Ovary (tissue), 9 donors: ENCODE measurements around the gene EID3. TPM values are rescaled to one million over a fixed set of nuclear protein-coding genes. Genes with fewer than 3 reads are reported as not detected.

ENCODE experiments used
- DNase-seq, 5 donors: peaks; one replicate each; pipeline ENCODE4 v3.0.0-alpha.2; 2019 to 2020
- H3K27ac ChIP-seq, 2 donors: fragments of 200-600 bp; one replicate each; pipeline versions ENCODE4 v1.5.1 to v1.8.0; 2019 to 2022
- H3K27me3 ChIP-seq: fragments of 200-600 bp; one replicate; pipeline ENCODE4 v1.8.0; 2022
- H3K36me3 ChIP-seq: fragments of 200-600 bp; sonication (generic); one replicate; pipeline ENCODE4 v1.5.1; 2019
- H3K4me1 ChIP-seq: one replicate; pipeline ENCODE4 v1.8.1; 2013; ENCODE audit warnings: mild to moderate bottlenecking, moderate library complexity; ENCODE audit not compliant: insufficient read depth
- H3K4me3 ChIP-seq: fragments of 200-600 bp; sonication (generic); one replicate; pipeline ENCODE4 v1.5.1; 2017
- H3K9me3 ChIP-seq, 2 donors: fragments of 200-600 bp in 1 of 2; sonication (generic) in 1 of 2; one replicate each; pipeline versions ENCODE4 v1.5.1 to v1.8.1; 2013 to 2019; ENCODE audit warnings: mild to moderate bottlenecking in 1 of 2, moderate library complexity in 1 of 2
- CTCF ChIP-seq, 3 donors: fragments of 450-650 bp in 2 of 3; fragments of 200-600 bp in 1 of 3; IDR thresholded peaks; one replicate each; pipeline versions ENCODE4 v1.5.1 to v1.8.0; 2016 to 2022; ENCODE audit warnings: antibody characterized with exemption in 3 of 3, mild to moderate bottlenecking in 1 of 3
- EP300 ChIP-seq: sonication (generic); formaldehyde crosslinking; IDR thresholded peaks from one replicate; pipeline ENCODE4 v1.6.1; 2017; ENCODE audit warnings: antibody characterized with exemption
- POLR2A ChIP-seq: fragments of 450-650 bp; IDR thresholded peaks from one replicate; pipeline ENCODE4 v1.6.1; 2017; ENCODE audit warnings: antibody characterized with exemption, mild to moderate bottlenecking, moderate library complexity
- WGBS, 3 donors: extraction: QIAGEN DNeasy Blood & Tissue Kit in 1 of 3; methylation state at CpG; one replicate each; pipeline versions ENCODE4 v1.1.5 to v1.1.7; 2013 to 2017; 5-methylcytosine and 5-hydroxymethylcytosine counted together
- intact Hi-C, 4 donors: fragments of 100-400 bp; cut with DNase I; formaldehyde crosslinking; loops; one replicate each; pipeline versions ENCODE4 v1.11.0 to v1.15.1; 2022 to 2023
- polyA plus RNA-seq, 2 donors: library from polyadenylated mRNA; stranded (reverse); fragments of 200-250 nt in 1 of 2; fragments of 350-450 nt in 1 of 2; fragmentation: Illumina TruSeq in 1 of 2; extraction: RNeasy Lipid Tissue Mini Kit (QIAGEN cat#74804) in 1 of 2; gene quantifications; one replicate each; pipeline ENCODE4 v1.2.3, GENCODE V29; 2013 to 2014
- total RNA-seq, 7 donors: library from RNA; depleted of rRNA in 2 of 7; stranded (reverse); fragments of >200 nt in 2 of 7; fragmentation: NEBNext Ultra II Directional in 3 of 7; extraction: Animal tissue kit (Norgen Biotek cat#: 25700) in 3 of 7; gene quantifications; one replicate each; pipeline versions ENCODE4 v1.1.0 to v1.2.4, GENCODE V29; 2016 to 2023
- donor health status: DM: no; HTN: no; CAD: no; lungs with moderate emphysema.
- donor health status: DM: no; HTN: no; CAD: no.
- donor health status: Bipolar disorder and iron deficiency.
- donor health status: DM: yes; HTN: yes; CAD: no.
- donor health status: DM: no; HTN: no; CAD: no.
- donor health status: DM: yes; HTN: yes; CAD: no.

The EID3 gene
- total and polyA plus RNA-seq, 9 donors = 3.0 to 23.4 (median 6.2) TPM

DNA sequence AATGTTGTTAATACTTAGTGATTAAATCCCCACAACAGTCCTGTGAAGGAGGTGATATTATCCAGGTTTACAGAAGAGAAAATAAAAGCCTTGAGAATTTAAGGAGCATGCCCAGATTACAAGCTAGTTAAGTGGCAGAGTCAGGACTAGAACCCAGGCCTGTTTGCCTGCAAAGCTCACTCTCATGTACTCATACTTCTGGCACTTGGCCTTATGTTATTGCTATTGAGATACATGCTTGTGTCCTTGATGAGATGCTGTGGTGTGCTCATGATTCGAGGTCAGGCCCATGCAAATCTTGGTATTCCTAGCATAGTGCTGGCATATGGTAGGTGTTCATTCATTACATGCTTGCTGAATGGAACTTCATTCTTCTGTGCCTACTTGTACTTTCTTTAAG, 7.6 kb upstream of the EID3 start:
- no peaks in the 10 kb centered on the region for H3K9me3 ChIP-seq
- peaks cover 7% of the 10 kb centered on the region for H3K4me1 ChIP-seq
- H3K4me3 ChIP-seq = no peak overlapping the region
- intact Hi-C loops = no loop called here
- no peak for DNase-seq
- H3K27me3 ChIP-seq = no peaks in the 10 kb centered on the region
- H3K27ac ChIP-seq = no peak overlapping the region
- 64 to 80% (median 68%) methylated on average over 1 of the region's 1 CpG for whole genome bisulfite sequencing, 3 donors
- H3K36me3 ChIP-seq = no peaks in the 10 kb centered on the region
- no peak for TF ChIP-seq CTCF (IDR thresholded peaks at IDR 0.05)
- no peak for TF ChIP-seq POLR2A
- TF ChIP-seq EP300 = no peak

DNA sequence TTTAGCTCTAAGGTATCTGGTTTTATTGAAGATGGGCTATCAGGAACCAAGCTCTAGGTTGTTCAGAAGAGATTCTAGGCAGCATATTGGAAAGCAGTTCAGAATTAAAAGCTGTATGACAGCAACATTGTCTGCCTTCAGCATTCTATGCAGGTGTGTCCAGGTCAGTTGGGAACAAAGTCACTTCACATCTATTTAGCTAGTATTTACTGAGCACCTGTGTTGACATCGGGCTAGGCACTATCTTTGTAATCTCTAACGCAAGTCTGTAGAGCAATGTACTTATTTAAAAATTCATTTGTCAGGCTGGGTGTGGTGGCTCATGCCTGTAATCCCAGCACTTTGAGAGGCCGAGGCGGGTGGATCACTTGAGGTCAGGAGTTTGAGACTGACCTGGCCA, 6.8 kb upstream of the EID3 start:
- intact Hi-C loops = no loop called here
- no peaks in the 10 kb centered on the region for H3K9me3 ChIP-seq
- 96 to 98% (median 97%) methylated on average over 4 of the region's 4 CpGs for WGBS, 3 donors
- no peak for DNase-seq
- H3K36me3 ChIP-seq = no peaks in the 10 kb centered on the region
- peaks cover 7% of the 10 kb centered on the region for H3K4me1 ChIP-seq
- no peak overlapping the region for H3K4me3 ChIP-seq
- TF ChIP-seq POLR2A = no peak
- TF ChIP-seq EP300 = no peak
- no peak for TF ChIP-seq CTCF (IDR thresholded peaks at IDR 0.05)
- no peak overlapping the region for H3K27ac ChIP-seq
- H3K27me3 ChIP-seq = no peaks in the 10 kb centered on the region

GRCh38 chr12:104297477-104298113, 5.9 kb upstream of the EID3 start:
- H3K4me3 ChIP-seq = no peak overlapping the region
- DNase-seq = no peak
- 93 to 95% (median 94%) methylated on average over 10 of the region's 10 CpGs for whole genome bisulfite sequencing, 3 donors
- H3K27me3 ChIP-seq = no peaks in the 10 kb centered on the region
- H3K27ac ChIP-seq = no peak overlapping the region
- intact Hi-C loops = no loop called here
- TF ChIP-seq EP300 = no peak
- TF ChIP-seq CTCF (IDR thresholded peaks at IDR 0.05) = no peak
- TF ChIP-seq POLR2A = no peak
- peaks cover 7% of the 10 kb centered on the region for H3K4me1 ChIP-seq
- H3K36me3 ChIP-seq = no peaks in the 10 kb centered on the region
- H3K9me3 ChIP-seq = no peaks in the 10 kb centered on the region

DNA sequence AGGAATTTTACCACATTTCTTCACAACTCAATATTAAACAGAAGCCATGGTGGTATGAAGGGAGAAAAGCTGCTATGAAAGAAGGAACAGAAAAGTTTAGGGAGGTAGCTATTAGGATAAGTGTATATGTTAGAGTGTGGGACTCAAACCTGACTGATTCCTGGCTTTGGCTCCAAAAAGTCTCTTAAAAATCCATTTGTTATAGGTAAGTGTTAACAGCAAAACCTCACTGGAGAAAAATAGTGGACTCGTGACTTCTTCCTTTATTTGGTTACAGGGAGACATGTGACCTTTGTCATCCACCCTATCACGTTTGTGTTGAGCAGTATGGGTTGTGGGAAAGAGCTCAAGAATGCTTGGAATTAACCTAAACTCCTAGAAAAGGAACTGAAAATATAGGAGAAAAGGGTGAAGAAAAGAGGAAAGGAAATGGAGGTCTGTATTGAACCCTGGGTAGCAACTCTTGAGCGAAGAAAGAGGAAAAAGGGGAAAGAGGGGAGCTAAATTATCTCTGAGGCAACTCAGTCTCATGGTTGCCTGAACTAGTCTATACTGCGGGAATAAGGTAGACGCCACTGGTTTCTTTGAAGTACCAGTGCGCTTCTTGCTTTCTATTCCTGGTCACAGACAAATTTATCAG, 3.6 kb upstream of the EID3 start:
- intact Hi-C loops = loop anchor here in 1 of 4 donors (5.0 kb wide), 1 partner anchor 83 kb away; the partner anchor contains the start of gene TXNRD1
- no peak for DNase-seq
- 67 to 74% (median 70%) methylated on average over 6 of the region's 6 CpGs for WGBS, 3 donors
- H3K4me1 ChIP-seq = peaks cover 8% of the 10 kb centered on the region
- H3K4me3 ChIP-seq = no peak overlapping the region
- no peaks in the 10 kb centered on the region for H3K36me3 ChIP-seq
- no peak overlapping the region for H3K27ac ChIP-seq
- no peaks in the 10 kb centered on the region for H3K27me3 ChIP-seq
- TF ChIP-seq EP300 (no peak), POLR2A (no peak), CTCF (IDR thresholded peaks at IDR 0.05) (no peak)
- H3K9me3 ChIP-seq = no peaks in the 10 kb centered on the region
